SK-N-MC (cell line): ENCODE measurements around the gene CCDC69.

Experiments
- EZH2 ChIP-seq: fragments of 200-600 bp; sonication (generic); IDR thresholded peaks from one replicate; pipeline ENCODE4 v1.6.1; 2017; ENCODE audit warnings: antibody characterized with exemption
- FOXP2 ChIP-seq: optimal IDR thresholded peaks from 2 replicates; pipeline ENCODE3; 2011; ENCODE audit warnings: mild to moderate bottlenecking, moderate library complexity; ENCODE audit not compliant: insufficient read depth; ENCODE audit errors: extremely low read length, control extremely low read depth
- POLR2AphosphoS5 ChIP-seq: IDR thresholded peaks from 2 replicates; pipeline ENCODE4 v1.6.1; 2012; ENCODE audit warnings: mild to moderate bottlenecking, low read depth, low read length, borderline replicate concordance

- TF ChIP-seq EZH2 (no peak), POLR2AphosphoS5 (no peak), FOXP2 (no peak)
Observed at GRCh38 chr5:151257731-151258181, 33.9 kb upstream of the CCDC69 start.
